Smooth muscle cell (in vitro differentiated cells): ENCODE results near the gene JAKMIP2. TPM values are rescaled to one million over a fixed set of nuclear protein-coding genes. Genes with fewer than 3 reads are reported as not detected.
A peak's percentile ranks its signal among the peaks of the same experiment; 100 is the strongest.

Experiments
- DNase-seq: peaks from one replicate; lab custom pipeline; 2025; ENCODE audit not compliant: unreplicated experiment; lab: John Stamatoyannopoulos, UW
- H2AFZ ChIP-seq: fragments of 200-600 bp; sonication (generic); 2 replicates; pipeline ENCODE4 v1.6.0; 2016; ENCODE audit warnings: antibody characterized with exemption, low read depth, mild to moderate bottlenecking
- H3F3A ChIP-seq: fragments of 200-600 bp; sonication (generic); 2 replicates; pipeline ENCODE4 v1.6.0; 2017; ENCODE audit warnings: antibody characterized with exemption, low read depth
- H3K27ac ChIP-seq: fragments of 200-600 bp; sonication (generic); 2 replicates; pipeline ENCODE4 v1.5.1; 2016; ENCODE audit warnings: low read depth, mild to moderate bottlenecking
- H3K27me3 ChIP-seq: fragments of 200-600 bp; sonication (generic); 2 replicates; pipeline ENCODE4 v1.6.1; 2016; ENCODE audit warnings: low read depth, mild to moderate bottlenecking
- H3K36me3 ChIP-seq: fragments of 200-600 bp; sonication (generic); 2 replicates; pipeline ENCODE4 v1.5.1; 2016; ENCODE audit warnings: low read depth
- H3K4me1 ChIP-seq: fragments of 200-600 bp; sonication (generic); 2 replicates; pipeline ENCODE4 v1.5.1; 2016; ENCODE audit warnings: low read depth
- H3K4me2 ChIP-seq: fragments of 200-600 bp; sonication (generic); 2 replicates; pipeline ENCODE4 v1.6.0; 2016; ENCODE audit warnings: mild to moderate bottlenecking
- H3K4me3 ChIP-seq: fragments of 200-600 bp; sonication (generic); 2 replicates; pipeline ENCODE4 v1.5.1; 2016; ENCODE audit warnings: mild to moderate bottlenecking
- H3K79me2 ChIP-seq: fragments of 200-600 bp; sonication (generic); 2 replicates; pipeline ENCODE4 v1.6.0; 2016; ENCODE audit warnings: low read depth, mild to moderate bottlenecking
- H3K9ac ChIP-seq: fragments of 200-600 bp; sonication (generic); 2 replicates; pipeline ENCODE4 v1.6.0; 2016; ENCODE audit warnings: low read depth
- H3K9me3 ChIP-seq: fragments of 200-600 bp; sonication (generic); replicated peaks from 2 replicates; pipeline ENCODE4 v1.5.1; 2016; ENCODE audit warnings: low read depth
- H4K20me1 ChIP-seq: fragments of 200-600 bp; sonication (generic); 2 replicates; pipeline ENCODE4 v1.6.0; 2016; ENCODE audit warnings: low read depth
- WGBS: methylation state at CpG from one replicate; pipeline ENCODE4 v1.1.7; 2016; ENCODE audit warnings: low lambda C conversion rate; 5-methylcytosine and 5-hydroxymethylcytosine counted together
- polyA plus RNA-seq: library from polyadenylated mRNA; unstranded; fragments of >200 nt; fragmentation: Nextera tagmentation; extraction: Ambion mirVana; gene quantifications from 2 replicates; pipeline ENCODE4 v1.2.1, GENCODE V29; 2016
- total RNA-seq: library from RNA; depleted of rRNA; stranded (reverse); fragments of >200 nt; gene quantifications from 2 replicates; pipeline ENCODE4 v1.2.3, GENCODE V29; 2014
- TF ChIP-seq, protein P1 (sequence below): fragments of 200-600 bp; sonication (generic); IDR thresholded peaks from 2 replicates; pipeline ENCODE4 v1.5.1; 2017; ENCODE audit warnings: borderline replicate concordance, mild to moderate bottlenecking, antibody characterized with exemption; ENCODE audit not compliant: insufficient read depth, poor library complexity, severe bottlenecking

JAKMIP2 gene
- total and polyA plus RNA-seq, 2 experiments from 2014 or later = 2.9 to 7.6 TPM

DNA sequence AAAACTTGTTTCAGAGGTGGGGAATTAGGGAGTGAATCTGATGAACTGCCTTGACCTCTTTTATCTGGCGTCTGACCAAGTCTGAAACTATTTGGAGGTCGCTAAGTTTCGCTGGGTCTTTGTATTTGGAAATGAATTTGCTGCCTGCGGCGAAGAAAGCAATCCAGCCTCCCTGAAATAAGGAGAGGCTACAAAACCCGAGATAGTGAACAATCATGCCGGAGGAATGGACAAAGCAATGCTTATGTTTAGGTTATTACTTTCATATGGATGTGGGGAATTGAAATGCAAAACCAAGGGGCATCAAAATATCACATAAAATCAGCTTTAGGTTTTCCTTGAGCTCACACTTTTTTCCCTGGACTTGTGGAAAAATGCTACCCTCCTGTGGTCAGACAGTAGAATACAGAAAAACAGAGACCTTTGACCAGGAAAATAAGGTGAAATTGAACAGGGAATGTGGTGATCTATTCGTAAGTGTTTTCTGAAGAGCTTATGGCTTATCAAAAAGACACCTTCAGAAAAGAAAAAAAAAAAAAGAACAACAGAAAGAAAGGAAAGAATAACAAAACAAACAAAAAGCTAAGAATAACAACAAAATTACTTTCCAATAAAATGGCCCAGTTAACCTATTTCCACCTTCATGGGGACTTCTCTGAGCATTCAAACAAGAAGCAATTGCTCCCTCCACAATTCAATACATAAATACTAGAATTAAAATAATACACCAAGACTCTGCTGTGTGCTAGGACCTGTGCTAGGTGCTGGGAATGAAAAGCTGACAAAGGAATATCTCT lies 204.1 kb downstream of the JAKMIP2 start:
- DNase-seq = no peak
- H3K36me3 ChIP-seq = no peaks in the 10 kb centered on the region
- WGBS = 18% methylated on average over 8 of the region's 8 CpGs
- H3F3A ChIP-seq = no peaks in the 10 kb centered on the region
- H2AFZ ChIP-seq = peak overlapping the region; percentile 64
- peak overlapping the region; percentile 28 for H3K9ac ChIP-seq
- H3K79me2 ChIP-seq = no peaks in the 10 kb centered on the region
- H3K27me3 ChIP-seq = no peaks in the 10 kb centered on the region
- no peaks in the 10 kb centered on the region for H3K9me3 ChIP-seq
- TF ChIP-seq, protein P1, sequence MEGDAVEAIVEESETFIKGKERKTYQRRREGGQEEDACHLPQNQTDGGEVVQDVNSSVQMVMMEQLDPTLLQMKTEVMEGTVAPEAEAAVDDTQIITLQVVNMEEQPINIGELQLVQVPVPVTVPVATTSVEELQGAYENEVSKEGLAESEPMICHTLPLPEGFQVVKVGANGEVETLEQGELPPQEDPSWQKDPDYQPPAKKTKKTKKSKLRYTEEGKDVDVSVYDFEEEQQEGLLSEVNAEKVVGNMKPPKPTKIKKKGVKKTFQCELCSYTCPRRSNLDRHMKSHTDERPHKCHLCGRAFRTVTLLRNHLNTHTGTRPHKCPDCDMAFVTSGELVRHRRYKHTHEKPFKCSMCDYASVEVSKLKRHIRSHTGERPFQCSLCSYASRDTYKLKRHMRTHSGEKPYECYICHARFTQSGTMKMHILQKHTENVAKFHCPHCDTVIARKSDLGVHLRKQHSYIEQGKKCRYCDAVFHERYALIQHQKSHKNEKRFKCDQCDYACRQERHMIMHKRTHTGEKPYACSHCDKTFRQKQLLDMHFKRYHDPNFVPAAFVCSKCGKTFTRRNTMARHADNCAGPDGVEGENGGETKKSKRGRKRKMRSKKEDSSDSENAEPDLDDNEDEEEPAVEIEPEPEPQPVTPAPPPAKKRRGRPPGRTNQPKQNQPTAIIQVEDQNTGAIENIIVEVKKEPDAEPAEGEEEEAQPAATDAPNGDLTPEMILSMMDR = peak; percentile 71
- H3K4me3 ChIP-seq = peak overlapping the region; percentile 32
- H3K4me2 ChIP-seq = peak overlapping the region; percentile 80
- peaks cover 20% of the 10 kb centered on the region for H3K4me1 ChIP-seq
- peak overlapping the region; percentile 53 for H3K27ac ChIP-seq
- H4K20me1 ChIP-seq = no peaks in the 10 kb centered on the region

DNA sequence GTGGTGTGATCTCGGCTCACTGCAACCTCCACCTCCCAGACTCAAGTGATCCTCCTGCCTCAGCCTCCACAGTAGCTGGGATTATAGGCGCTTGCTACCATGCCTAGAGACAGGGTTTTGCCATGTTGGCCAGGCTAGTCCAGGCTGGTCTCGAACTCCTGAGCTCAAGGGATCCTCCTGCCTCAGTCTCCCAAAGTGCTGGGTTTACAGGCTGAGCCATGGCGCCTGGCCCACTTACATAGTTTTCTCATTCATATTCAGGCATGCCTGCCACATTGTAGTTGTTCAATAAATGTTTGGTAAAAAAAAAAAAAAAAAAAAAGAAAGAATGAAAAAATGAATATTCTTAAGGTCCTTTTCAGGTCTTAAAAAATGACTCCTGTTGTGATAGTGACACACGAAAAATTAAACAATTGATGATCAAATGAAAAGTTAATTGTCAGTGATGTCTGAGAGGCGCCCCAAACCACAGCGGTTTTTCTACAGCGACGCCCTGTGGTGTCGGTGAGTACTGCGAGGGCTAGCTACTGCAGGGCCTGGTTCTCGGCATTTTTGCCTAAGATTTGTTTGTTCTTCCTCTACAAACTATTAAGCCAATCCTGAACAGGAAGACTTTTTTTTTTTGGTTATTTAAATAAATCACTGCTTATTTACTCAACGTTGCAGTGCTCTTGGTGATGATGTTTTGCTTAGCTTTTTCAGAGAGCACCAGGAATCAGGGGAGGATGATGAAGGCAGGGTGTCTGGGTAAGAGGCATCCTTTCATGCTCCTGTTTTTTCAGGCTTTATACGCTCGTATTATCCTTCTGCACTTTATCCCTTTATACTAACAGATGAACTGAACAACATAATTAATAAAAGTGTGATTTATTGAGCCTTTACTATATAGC lies 205.6 kb downstream of the JAKMIP2 start:
- no peaks in the 10 kb centered on the region for H3K79me2 ChIP-seq
- TF ChIP-seq, protein P1 = peak; percentile 89
- no peaks in the 10 kb centered on the region for H4K20me1 ChIP-seq
- no peaks in the 10 kb centered on the region for H3K9me3 ChIP-seq
- no peaks in the 10 kb centered on the region for H3F3A ChIP-seq
- peaks cover 27% of the 10 kb centered on the region for H3K4me1 ChIP-seq
- no peaks in the 10 kb centered on the region for H3K27me3 ChIP-seq
- DNase-seq = peak; percentile 5
- 40% methylated on average over 15 of the region's 15 CpGs for WGBS
- no peak overlapping the region for H3K4me3 ChIP-seq
- no peaks in the 10 kb centered on the region for H3K36me3 ChIP-seq
- no peak overlapping the region for H3K9ac ChIP-seq
- H3K4me2 ChIP-seq = no peak overlapping the region
- no peak overlapping the region for H3K27ac ChIP-seq
- H2AFZ ChIP-seq = no peak overlapping the region

DNA sequence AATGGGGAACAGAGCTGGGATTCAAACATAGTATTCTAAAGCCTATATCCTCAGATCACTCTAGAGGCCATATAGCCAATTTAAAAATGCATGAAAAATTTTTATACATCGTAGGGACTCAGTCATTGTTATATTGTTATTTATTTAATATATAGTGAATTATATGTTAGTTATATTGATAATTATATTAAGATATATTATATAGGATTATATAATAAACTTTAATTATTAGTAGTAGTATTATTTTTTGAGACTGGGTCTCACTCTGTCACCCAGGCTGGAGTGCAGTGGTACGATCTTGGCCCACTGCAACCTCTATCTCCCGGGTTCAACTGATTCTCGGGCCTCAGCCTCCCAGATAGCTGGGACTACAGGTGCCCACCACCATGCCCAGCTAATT lies 206.9 kb downstream of the JAKMIP2 start:
- Histone ChIP-seq H3K27me3 (no peaks in the 10 kb centered on the region), H3K36me3 (no peaks in the 10 kb centered on the region), H3K4me3 (no peak overlapping the region), H3K4me1 (peaks cover 27% of the 10 kb centered on the region), H3K27ac (no peak overlapping the region), H2AFZ (no peak overlapping the region), H3K4me2 (no peak overlapping the region), H4K20me1 (no peaks in the 10 kb centered on the region), H3K9me3 (no peaks in the 10 kb centered on the region), H3K79me2 (no peaks in the 10 kb centered on the region), H3K9ac (no peak overlapping the region), H3F3A (no peaks in the 10 kb centered on the region)
- WGBS = 92% methylated on average over 4 of the region's 4 CpGs
- no peak for DNase-seq
- TF ChIP-seq, protein P1 = no peak
